Heart right ventricle (tissue), 16 donors: Measurements from ENCODE around the gene DGKE. TPM values are rescaled to one million over a fixed set of nuclear protein-coding genes. Genes with fewer than 3 reads are reported as not detected.
A peak's percentile ranks its signal among the peaks of the same experiment; 100 is the strongest.

ENCODE experiments used
- ATAC-seq, 8 donors: fragments of 200-7000 bp; cut with Tn5 transposase; one replicate each; pipeline ENCODE4 v1.9.1; 2020; ENCODE audit warnings: mild to moderate bottlenecking in 8 of 8, moderate library complexity in 8 of 8, moderate number of reproducible peaks in 1 of 8
- DNase-seq, 2 donors: peaks; one replicate each; pipeline ENCODE4 v3.0.0-alpha.2; 2020
- H3K27ac ChIP-seq, 10 donors: fragments of 200-600 bp; sonication (generic) in 2 of 10; one replicate each; pipeline versions ENCODE4 v1.5.0 to v1.8.0; 2020 to 2022; ENCODE audit warnings: mild to moderate bottlenecking in 3 of 10
- H3K27me3 ChIP-seq, 7 donors: fragments of 200-600 bp; one replicate each; pipeline ENCODE4 v1.8.0; 2021 to 2022; ENCODE audit warnings: mild to moderate bottlenecking in 2 of 7
- H3K36me3 ChIP-seq, 9 donors: fragments of 200-600 bp; sonication (generic) in 1 of 9; one replicate each; pipeline versions ENCODE4 v1.5.0 to v1.8.0; 2020 to 2022; ENCODE audit warnings: mild to moderate bottlenecking in 2 of 9
- H3K4me1 ChIP-seq, 9 donors: fragments of 200-600 bp; sonication (generic) in 1 of 9; one replicate each; pipeline versions ENCODE4 v1.5.0 to v1.8.0; 2020 to 2022; ENCODE audit warnings: mild to moderate bottlenecking in 4 of 9
- H3K4me3 ChIP-seq, 10 donors: fragments of 200-600 bp; sonication (generic) in 2 of 10; one replicate each; pipeline versions ENCODE4 v1.5.0 to v1.8.0; 2020 to 2022; ENCODE audit warnings: mild to moderate bottlenecking in 7 of 10, moderate library complexity in 2 of 10
- H3K9me3 ChIP-seq, 11 donors: fragments of 200-600 bp in 10 of 11; sonication (generic) in 2 of 11; one replicate each; pipeline versions ENCODE4 v1.5.0 to v1.8.0; 2013 to 2022; ENCODE audit warnings: mild to moderate bottlenecking in 2 of 11, control low read depth in 1 of 11, moderate library complexity in 1 of 11
- WGBS, 2 donors: extraction: QIAGEN DNeasy Blood & Tissue Kit; methylation state at CpG; one replicate each; pipeline ENCODE4 v1.1.7; 2013; ENCODE audit warnings: inconsistent platforms in 1 of 2; 5-methylcytosine and 5-hydroxymethylcytosine counted together
- intact Hi-C, 10 donors: fragments of 100-400 bp; cut with DNase I; formaldehyde crosslinking; loops; one replicate each; pipeline versions ENCODE4 v1.11.1 to v1.14.2; 2022
- polyA plus RNA-seq, 2 donors: library from polyadenylated mRNA; stranded (reverse); fragments of 200-250 nt; gene quantifications; one replicate each; pipeline ENCODE4 v1.2.3, GENCODE V29; 2013
- total RNA-seq, 10 donors: library from RNA; stranded (reverse); fragmentation: NEBNext Ultra II Directional in 3 of 10; extraction: Animal tissue kit (Norgen Biotek cat#: 25700) in 3 of 10; gene quantifications; one replicate each; pipeline versions ENCODE4 v1.2.1 to v1.2.4, GENCODE V29; 2021 to 2023
- TF ChIP-seq, protein P1 (sequence below), 9 donors: fragments of 200-600 bp; sonication (generic) in 2 of 9; IDR thresholded peaks; one replicate each; pipeline versions ENCODE4 v1.5.0 to v1.8.0; 2021 to 2022; ENCODE audit warnings: antibody characterized with exemption in 9 of 9, mild to moderate bottlenecking in 5 of 9, moderate library complexity in 1 of 9
- donor health status: Arrhythmogenic right ventricular cardiomyopathy.
- donor health status: ischemic (EF 13 %, LVEDD 7.1; RV severe dilation, severe dysfunction).
- donor health status: healthy with polysubstance abuse.
- donor health status: DM: no; HTN: yes; CAD: no.
- donor health status: DM: no; HTN: no; CAD: no.
- donor health status: ischemic (EF 25% LVEDD 6.9; RV normal size, moderate dysfunction).
- donor health status: ischemic (EF 25% LVEDD 5.7; RV mildly dilated, moderate dysfunction).
- donor health status: healthy.
- donor health status: DM: yes; HTN: yes; CAD: no.
- donor health status: Ischemic cardiomyopathy.
- donor health status: ischemic (EF 35%, LVEDD 5.7; RV mildly dilated, moderate dysfunction).
- donor health status: nonischemic (EF 11% LVEDD 7.7; RV severe dilation, severe dysfunction).
- donor health status: DM: yes; HTN: yes; CAD: no.
- donor health status: PGD.
- donor health status: ischemic (EF 29% LVEDD 5.4; RV normal size, mild dysfunction).
- donor health status: nonischemic (EF 23%, LVEDD 6.1; RV moderate dilation, normal function).

Gene DGKE
- total and polyA plus RNA-seq, 12 donors = 0.71 to 5.3 (median 2.7) TPM

DNA sequence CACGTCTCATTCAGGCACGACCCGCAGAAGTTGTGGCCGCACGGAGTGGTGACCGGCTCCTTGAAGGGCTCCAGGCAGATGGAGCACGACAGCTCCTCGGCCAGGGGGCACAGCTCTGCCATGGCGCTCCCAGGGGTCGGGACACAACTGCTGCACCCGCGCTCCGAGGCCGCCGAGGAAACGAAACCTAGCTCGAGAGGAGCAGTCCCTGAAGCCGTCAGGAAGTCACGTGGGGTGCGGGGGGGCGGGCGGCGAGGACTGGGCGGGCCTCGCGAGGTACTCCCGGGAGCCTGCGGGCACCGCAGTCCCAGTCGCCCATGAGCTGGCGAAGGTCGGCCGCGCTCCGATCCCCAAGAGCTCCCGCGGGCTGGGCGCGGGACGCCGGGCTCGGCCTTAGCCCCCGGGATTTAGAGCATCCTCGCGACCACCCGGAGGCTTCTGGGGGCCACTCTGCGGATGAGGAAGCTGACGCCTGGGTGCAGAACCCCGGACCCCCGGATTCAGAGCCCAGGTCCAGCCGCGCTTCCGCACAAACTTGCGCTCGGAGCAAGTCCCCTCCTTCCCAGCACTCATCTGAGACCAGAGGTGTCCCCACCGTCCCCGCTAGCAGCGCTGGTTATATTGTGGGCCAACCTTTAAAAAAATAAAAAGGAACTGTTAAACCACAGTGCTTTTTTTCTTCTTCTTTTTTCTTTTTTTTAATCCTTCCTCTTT, 80.1 kb downstream of the DGKE start, which contains the start of gene TRIM25:
TSS of gene TRIM25 (minus strand) at position 183 of the 714 bp plus-strand sequence. CDS start at position 122, 61 bp downstream.
- ATAC-seq (peak; percentile 93 to 97 (median 96)), DNase-seq (peak; percentile 91 to 93)
- peaks cover 0 to 9% (median 5%) of the 10 kb centered on the region in 11 donors for H3K9me3 ChIP-seq
- intact Hi-C loops = loop anchor here in 4 of 10 donors (1.0 to 5.0 kb wide), 4 partner anchors 77 to 92 kb away; partner anchors contain the start of genes C17orf67 (in 2 of the 4) and DGKE (in 1 of the 4)
- H3K27me3 ChIP-seq = no peaks in the 10 kb centered on the region
- H3K4me1 ChIP-seq = peaks cover 5 to 74% (median 43%) of the 10 kb centered on the region in 9 donors
- WGBS, 2 donors = 0 to 1% methylated on average over 58 of the region's 58 CpGs
- TF ChIP-seq, protein P1, sequence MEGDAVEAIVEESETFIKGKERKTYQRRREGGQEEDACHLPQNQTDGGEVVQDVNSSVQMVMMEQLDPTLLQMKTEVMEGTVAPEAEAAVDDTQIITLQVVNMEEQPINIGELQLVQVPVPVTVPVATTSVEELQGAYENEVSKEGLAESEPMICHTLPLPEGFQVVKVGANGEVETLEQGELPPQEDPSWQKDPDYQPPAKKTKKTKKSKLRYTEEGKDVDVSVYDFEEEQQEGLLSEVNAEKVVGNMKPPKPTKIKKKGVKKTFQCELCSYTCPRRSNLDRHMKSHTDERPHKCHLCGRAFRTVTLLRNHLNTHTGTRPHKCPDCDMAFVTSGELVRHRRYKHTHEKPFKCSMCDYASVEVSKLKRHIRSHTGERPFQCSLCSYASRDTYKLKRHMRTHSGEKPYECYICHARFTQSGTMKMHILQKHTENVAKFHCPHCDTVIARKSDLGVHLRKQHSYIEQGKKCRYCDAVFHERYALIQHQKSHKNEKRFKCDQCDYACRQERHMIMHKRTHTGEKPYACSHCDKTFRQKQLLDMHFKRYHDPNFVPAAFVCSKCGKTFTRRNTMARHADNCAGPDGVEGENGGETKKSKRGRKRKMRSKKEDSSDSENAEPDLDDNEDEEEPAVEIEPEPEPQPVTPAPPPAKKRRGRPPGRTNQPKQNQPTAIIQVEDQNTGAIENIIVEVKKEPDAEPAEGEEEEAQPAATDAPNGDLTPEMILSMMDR (IDR thresholded peaks at IDR 0.05) = no peak
- H3K4me3 ChIP-seq = peak within 1 kb of the TSS; percentile 66 to 99 (median 90)
- H3K36me3 ChIP-seq = peaks cover 0 to 16% (median 0%) of the 10 kb centered on the region in 9 donors
- H3K27ac ChIP-seq = peak within 1 kb of the TSS; percentile 71 to 96 (median 91)

DNA sequence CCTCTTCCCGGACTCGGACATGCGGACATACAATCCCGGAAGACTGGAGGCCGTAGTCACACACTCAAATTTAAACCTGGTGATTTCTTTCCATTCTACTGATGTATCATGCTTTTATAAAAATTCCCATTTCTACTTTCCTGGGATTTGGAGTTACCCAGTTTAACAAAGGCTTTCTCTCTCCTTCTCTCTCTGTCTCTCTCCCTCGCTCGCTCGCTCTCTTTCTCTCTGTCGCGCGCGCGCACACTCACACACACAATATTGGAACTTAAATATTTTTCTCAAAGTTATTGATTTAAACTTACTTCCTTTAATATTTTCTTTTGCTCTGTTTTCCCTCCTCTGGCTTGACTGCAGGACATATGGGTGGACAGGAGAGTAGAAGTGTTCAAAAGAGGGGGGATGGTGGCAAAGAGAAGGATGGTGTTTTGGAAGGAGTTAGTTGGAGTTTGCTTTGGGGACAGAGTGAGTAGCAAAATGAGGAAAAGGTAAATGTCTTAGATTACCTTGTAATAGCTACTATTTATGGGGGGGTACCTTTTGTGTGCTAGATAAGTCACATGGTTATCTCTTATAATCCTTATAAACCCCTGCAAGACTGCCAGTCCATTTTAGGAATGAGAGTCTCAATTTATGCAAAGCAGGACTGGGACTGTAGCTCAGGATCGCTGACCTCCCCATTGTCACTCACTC, 80.8 kb downstream of the DGKE start:
- ATAC-seq = peak in 2 of 8 donors; percentile 3 to 10
- 9 to 11% methylated on average over 14 of the region's 14 CpGs for WGBS, 2 donors

DNA sequence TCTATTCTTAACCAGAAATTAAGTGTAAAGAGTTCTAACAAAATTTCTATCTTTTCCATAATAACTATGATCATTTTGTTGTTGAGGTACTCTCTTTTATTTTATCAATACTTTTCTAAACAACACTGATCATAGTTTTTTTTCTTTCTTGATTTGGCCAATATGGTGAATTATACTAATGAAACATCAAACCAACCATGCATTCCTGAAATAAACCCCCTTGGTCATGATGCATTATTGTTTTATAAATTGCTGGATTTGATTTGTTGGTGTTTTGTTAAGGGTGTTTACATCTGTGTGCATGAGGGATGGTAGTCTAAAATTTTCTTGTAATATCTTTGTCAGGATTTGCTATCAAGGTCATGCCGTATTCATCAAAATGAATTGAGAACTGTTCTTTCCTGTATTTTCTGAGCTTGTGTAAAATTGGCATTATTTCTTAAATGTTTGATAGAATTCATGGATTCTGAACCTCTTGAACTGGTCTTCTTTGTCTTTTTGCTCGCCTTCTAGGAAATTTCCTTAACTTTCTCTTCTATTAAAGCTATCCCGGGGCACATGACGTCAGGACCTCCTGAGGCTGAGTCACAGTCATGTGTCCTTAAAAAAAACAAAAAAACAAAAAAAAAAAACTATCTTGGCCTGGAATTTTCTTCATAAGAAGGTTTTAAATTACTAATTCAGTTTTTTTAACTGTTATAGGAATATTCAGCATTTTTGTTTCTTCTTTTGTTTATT, 83.8 kb downstream of the DGKE start:
- H3K27ac ChIP-seq = peak overlapping the region in 1 of 10 donors; percentile 95
- H3K4me1 ChIP-seq = peaks cover 0 to 49% (median 19%) of the 10 kb centered on the region in 9 donors
- no peaks in the 10 kb centered on the region for H3K36me3 ChIP-seq
- ATAC-seq = no peak
- H3K4me3 ChIP-seq = no peak overlapping the region
- TF ChIP-seq, protein P1 (IDR thresholded peaks at IDR 0.05) = no peak
- H3K27me3 ChIP-seq = no peaks in the 10 kb centered on the region
- intact Hi-C loops = no loop called here
- DNase-seq = no peak
- peaks cover 0 to 9% (median 5%) of the 10 kb centered on the region in 11 donors for H3K9me3 ChIP-seq
- 70 to 81% methylated on average over 4 of the region's 4 CpGs for WGBS, 2 donors

More for the DNA sequence above, 80.8 kb downstream of the DGKE start:
- Histone ChIP-seq H3K9me3 (peaks cover 0 to 9% (median 5%) of the 10 kb centered on the region in 11 donors), H3K27me3 (no peaks in the 10 kb centered on the region), H3K36me3 (peaks cover 0 to 13% (median 0%) of the 10 kb centered on the region in 9 donors), H3K27ac (peak overlapping the region; percentile 71 to 96 (median 91)), H3K4me1 (peaks cover 5 to 73% (median 36%) of the 10 kb centered on the region in 9 donors), H3K4me3 (peak overlapping the region; percentile 66 to 99 (median 90))
- intact Hi-C loops = loop anchor here in 4 of 10 donors (1.0 to 5.0 kb wide), 4 partner anchors 77 to 92 kb away; partner anchors contain the start of genes C17orf67 (in 2 of the 4) and DGKE (in 1 of the 4)
- no peak for DNase-seq
- TF ChIP-seq, protein P1 (IDR thresholded peaks at IDR 0.05) = no peak
